Measurements from ENCODE around the gene SCO2.

GRCh38 chr22:50551160-50551752 is 25.9 kb upstream of the SCO2 start:
- no peak for TF ChIP-seq EZH2phosphoT487 (IDR thresholded peaks at IDR 0.05; ENCODE audit: borderline replicate concordance)
- TF ChIP-seq POLR2AphosphoS5 (IDR thresholded peaks at IDR 0.05; ENCODE audit: low read depth, low read length) = no peak

All from HCT116 (cell line).